ENCODE results near the gene CDH13.

CDH13 gene

DNA sequence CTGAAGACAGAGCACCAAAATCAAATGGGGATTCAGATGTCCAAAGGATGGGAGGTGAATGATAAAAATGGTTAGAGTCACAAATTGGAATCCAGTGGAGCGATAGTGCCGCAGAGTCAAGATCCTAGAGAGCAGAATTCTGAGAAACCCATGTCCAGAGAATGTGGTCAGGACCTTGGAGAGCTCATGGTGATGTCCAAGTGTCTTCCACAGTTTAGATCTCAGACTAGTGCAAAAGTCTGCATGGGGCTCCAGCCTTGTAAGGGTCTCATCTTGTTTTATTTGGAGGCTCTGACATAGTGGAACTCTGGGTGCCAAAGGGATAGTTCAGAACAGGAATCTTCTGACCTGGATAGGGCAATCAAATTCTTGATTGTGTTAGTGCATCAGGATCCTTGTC lies 935.1 kb downstream of the CDH13 start:
- no peak for DNase-seq (ENCODE audit: low read depth in 2 of 2)

DNA sequence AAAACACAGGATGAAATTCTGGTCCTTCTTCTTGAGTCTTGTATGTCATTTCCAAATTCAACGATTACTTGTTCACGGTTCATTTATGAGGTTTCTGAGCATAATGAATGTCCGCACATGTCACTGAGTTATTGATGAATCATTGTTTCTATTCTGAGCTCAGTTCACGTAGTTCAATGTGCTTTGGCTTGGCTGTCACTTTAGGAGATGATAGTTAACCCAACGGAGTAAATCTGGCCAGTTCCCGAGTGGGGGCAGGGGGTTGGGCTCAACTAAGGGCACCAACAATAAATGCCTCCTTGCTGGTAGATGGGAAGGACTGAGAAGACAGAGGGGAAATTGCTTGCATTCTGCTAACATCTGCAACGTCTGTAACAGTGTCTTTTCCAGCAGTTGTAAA lies 941.6 kb downstream of the CDH13 start:
- no peak for DNase-seq (ENCODE audit: low read depth in 2 of 2)

DNA sequence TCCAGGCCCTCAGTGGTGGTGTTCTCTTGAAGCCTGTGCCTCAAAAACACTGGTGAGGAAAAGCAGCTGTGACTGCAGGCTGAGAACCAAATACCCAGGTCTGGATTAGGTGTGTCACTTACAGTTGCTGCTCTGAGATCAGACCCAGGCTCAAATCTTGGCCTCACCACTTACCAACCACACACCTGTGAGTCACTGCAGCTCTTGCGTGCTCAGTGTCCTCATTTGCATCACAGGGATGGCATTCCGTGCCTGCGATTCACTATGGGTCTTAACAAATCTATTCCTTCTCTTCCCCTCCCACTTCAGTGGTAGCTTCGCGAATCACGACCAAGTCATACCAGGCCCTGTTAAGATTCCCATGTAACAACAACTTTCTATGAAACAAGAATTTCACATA lies 947.6 kb downstream of the CDH13 start:
- no peak for DNase-seq (ENCODE audit: low read depth in 2 of 2)

DNA sequence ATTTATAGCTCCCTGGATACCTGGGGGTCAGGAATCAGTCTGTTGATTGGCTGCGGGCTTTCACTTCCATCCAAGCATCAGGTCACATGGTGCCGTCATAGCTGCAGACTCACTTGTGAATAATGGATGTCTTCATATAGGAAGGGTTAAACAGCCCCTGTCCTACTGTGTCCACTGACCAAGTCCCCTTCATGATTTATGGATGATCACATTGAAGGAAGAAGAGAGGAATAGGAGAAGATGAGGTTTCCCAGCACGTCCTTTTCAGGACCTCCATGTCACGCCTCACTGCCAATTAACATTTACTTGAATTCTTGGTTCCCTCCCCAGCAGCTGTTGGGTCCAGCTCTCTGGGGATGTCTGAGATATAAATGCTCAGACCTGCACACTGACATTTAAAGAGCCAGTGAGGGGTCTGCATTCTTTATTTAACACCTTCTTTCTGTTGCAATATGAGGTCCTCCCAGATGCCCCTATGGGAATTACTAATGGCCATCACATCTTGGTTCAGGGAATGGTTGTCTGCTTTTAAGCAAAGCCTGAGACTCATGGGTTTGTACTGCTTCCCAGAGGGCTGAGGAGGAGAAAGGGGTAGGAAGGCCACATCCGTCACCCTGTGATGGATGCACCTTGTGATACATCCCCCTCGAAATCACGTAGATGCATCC lies 950.4 kb downstream of the CDH13 start:
- no peak for DNase-seq (ENCODE audit: low read depth in 2 of 2)

DNA sequence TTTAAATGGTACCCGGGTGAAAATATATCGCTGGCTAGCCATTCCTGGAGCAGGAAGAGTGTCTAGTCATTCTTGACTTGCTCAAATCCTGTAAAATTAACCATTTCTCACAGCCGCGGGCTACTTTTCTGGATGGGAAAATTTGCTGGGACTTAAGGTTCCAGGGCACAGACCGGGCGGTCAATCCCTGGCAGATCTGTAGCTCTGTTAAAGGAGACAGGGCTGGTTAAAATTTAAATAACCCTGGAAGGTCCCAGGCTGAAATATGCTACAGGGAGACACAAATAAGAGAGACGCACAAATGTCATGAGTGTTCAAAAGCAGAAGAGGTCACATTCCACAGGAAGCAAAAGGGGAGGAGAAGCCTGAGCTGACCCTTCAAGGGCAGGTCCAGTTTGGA lies 951.4 kb downstream of the CDH13 start:
- no peak for DNase-seq (ENCODE audit: low read depth in 2 of 2)

DNA sequence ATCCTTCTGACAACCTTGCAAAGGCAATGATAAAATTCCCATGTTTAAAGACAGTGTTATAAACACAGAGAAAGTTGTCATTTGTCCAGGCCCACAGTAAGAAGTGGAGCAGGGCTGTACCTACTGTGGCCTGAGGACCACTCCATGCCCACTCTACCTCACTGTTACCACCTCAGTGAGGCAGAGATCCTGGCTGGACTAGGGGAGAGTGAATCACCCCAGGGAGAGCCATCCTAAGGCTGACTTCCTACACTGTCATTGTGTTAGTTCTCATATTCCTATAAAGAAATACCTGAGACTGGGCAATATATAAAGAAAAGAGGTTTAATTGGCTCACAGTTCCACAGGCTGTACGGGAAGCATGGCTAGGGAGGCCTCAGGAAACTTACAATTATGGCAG lies 952.3 kb downstream of the CDH13 start:
- DNase-seq (ENCODE audit: low read depth in 2 of 2), result no peak

DNA sequence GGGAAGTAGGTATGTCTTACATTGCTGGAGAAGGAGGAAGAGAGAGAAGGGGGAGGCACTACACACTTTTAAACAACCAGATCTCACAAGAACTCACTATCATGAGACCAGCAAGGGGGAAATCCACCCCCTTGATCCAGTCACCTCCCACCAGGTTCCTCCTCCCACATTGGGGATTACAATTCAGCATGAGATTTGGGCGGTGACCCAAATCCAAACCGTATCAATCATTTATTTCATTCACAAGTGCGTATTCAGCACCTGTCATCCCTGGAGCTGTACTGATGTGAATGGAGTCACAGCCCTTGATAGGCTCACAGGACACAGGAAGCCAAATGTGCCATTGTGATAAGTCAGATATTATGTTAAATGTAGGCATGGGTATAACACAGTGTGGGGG lies 952.7 kb downstream of the CDH13 start:
- no peak for DNase-seq (ENCODE audit: low read depth in 2 of 2)

DNA sequence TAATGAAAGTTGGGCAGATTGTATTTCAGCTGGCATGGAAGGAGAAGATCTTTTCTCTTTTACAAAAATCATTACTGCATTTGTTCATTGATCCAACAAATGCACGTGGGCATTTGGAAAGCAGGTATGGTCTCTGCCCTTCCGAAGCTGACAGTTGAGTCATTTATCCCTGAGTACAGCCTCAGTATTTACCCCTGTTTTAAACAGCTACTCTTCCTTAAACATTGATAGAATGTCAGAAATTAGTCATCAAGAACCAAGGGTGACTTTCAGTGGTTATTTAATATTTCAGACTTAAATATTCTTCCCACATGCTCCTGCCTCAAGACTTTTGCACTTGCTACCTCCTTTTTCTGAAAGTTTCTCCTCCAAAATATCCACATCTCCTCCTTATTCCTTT lies 954.3 kb downstream of the CDH13 start:
- DNase-seq (ENCODE audit: low read depth in 2 of 2), result no peak

DNA sequence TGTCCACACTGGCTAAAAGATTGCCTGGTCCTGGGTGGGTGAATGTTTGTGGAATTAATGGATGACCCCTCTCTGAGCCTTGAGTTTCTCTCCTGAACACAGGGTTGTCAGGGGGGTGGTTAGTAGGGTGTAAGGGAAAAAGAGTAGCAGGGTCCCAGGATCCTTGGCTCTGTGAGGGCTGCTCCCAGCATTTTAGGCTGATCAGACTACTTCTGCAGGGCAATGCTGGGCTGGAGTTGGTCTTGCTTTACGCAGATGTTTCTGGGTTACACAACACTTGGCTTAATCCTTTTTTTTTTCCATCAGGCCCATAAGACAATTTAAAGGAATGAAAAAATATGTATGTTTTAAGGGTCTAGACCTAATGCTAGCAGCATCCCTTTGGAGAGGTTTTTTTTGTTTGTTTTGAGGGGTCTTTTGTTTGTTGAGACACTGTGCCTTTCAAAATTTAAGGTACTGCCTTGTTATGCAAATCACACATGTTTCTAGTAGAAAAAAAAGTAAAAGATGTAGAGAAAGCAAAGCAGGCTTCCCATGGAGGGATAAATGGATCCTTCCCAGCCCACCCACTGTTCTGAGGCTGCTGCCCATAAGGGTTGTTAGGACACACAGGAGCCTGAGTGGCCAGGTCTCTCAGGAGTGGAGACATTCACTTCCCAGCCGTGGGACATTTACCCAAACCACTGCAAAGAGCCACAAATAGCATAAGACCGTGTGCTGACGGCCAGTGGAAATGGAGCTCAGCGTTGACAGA lies 955.4 kb downstream of the CDH13 start:
- no peak for DNase-seq (ENCODE audit: low read depth in 2 of 2)

DNA sequence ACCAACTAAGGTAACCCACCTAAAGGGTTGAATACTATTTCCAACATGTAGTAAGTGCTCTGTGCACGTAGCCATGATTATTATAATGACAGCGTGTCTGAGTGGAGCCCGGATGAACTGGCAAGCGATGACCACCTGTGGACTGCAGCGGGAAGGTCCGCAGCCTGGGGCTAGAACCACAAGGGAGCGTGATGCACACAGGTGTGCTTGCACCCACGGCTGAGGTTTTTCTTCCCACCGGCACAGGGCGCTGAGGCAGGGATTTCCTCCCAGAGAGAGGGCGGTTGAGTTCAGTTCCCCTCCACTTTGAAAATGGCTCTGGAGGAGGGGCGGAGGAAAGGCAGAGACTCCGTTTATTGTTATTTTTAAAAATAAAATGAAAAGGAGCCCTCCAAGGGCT lies 959.3 kb downstream of the CDH13 start:
- no peak for DNase-seq (ENCODE audit: low read depth in 2 of 2)

DNA sequence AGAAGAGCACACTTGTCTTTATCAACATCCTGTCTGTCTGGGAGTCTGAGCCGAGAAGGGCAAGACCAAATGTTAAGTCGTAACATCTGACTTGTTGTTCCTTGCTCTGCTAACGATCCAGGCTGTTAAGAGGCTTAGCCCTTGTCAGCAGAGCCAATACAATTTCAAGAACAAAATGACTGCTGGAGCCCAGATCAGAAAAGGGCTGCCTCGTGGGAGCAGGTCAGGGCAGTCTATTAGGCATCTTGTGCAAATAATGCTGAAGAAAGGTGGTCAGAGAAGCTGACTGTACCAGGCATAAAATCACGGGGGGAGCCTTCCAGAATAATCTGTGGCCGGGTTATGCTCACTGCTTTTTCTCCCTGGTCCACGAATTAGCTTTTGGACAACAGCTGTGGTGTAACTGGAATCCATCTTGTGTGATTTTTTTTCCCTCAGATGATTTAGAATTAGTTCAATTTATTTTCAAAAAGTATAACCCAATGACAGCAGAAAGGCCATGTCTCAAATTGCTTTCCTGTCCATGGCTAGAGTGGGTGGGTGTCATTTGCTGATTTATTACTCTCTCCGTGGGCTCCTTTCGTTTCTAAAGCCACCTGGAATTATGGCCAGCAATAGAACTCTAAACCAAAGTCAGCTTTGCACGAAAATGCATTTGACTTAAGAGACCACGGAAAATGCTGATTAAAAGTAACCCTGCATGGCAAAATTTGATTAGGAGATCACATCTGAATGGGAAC lies 959.9 kb downstream of the CDH13 start:
- no peak for DNase-seq (ENCODE audit: low read depth in 2 of 2)

DNA sequence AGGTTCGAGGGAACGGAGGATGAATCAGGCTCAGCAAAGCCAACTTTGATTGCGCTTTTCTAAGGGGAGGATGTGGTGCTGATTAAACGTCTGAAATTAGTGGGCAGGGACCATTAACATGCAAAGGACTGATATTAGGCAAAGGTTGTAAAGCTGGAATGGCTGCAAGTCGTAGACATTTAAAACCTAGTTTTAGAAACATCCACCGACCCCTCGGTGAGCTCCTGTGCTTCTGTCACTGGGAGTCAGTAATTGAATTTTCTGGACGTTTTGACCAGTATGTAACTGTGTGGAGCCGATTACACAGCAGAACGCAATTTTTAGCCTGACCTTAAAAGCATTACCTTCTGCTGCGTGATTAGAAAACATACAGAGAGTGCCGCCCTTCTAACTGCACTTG lies 960.4 kb downstream of the CDH13 start:
- no peak for DNase-seq (ENCODE audit: low read depth in 2 of 2)

DNA sequence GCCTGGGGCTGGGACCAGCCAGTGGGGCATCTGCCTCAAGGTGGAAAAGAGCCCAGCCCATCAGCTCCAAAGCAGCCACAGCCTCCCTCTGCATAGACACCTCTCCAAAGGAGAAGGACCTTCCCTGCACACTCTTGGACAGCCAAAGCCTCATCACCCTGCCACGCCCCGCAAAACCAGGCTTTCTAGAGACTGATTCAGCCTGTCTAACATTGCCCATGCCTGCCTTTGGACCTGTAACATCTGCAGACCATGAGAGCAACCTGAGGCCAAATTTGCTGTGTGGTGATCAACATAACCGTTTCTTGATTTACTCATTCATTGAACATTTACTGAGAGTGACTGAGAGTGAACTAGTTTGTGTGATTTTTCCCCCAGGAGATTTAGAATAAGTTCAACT lies 961.3 kb downstream of the CDH13 start:
- no peak for DNase-seq (ENCODE audit: low read depth in 2 of 2)

DNA sequence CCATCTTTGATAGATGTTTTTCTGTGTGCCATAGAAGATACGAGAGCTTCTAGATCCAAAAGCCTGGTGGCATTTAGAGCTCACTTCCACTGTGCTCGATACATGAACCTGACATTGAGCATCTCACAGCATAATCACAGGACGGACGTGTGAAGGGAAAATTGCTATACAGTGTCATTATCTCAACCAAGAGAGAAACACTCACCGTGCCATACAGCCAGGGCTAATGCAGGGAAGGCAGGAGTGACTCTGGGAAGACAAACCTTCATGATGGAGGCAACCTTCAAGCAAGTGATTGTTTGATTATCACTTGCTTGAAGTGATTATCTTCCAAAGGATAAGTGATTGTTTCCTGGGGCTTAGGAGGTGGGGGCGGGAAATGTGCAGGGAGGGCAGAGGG lies 962.8 kb downstream of the CDH13 start:
- no peak for DNase-seq (ENCODE audit: low read depth in 2 of 2)

DNA sequence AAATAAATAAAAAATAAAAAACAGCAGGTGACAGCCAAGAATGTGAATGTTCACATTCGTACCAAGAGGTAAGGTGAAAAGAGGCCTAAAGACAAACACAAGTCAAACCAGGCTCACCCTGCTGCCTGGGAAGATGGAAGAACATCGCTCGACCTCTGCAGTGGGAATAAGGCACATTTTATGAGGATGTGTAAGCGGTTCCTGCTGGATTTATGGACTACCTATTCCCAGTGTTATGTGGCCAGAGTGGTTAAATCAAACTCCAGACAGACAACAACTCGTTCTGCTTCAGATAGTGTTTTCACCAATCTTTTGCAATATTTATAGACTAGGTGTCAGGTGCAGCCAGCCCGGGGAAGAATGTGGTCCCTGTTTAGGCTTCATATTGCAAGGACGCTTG lies 966.0 kb downstream of the CDH13 start:
- DNase-seq (ENCODE audit: low read depth in 2 of 2), result no peak

DNA sequence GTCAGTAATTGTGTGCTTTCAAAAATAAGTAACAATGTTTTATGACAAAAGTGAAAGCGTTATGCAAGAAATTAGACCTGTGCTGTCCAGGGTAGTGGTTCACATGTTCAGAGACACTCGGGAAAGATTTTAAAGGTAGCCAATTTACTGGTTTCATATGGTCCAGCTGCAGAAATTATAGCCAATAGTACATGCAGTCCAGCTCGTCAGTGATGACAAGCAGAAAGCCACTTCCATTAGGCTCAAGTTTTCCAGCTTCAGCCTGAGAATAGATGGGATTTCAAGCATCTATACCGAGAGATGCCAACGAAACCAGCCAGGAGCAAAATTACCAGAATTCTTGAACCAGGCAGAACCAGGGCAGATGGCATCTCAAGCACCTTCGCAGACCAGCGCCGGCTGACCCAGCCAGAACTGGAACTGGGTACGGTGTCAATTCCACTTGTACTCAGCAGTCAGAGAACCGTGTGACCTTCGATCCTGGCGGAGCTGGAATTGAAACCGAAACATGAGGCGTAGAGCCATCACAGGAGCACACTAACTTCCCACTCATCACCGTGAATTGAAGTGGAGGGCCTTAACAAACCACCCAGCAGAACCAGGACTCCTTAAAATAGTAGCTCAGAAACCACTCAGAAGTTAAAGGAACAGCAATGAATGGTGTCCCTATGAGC lies 973.2 kb downstream of the CDH13 start:
- no peak for DNase-seq (ENCODE audit: low read depth in 2 of 2)

DNA sequence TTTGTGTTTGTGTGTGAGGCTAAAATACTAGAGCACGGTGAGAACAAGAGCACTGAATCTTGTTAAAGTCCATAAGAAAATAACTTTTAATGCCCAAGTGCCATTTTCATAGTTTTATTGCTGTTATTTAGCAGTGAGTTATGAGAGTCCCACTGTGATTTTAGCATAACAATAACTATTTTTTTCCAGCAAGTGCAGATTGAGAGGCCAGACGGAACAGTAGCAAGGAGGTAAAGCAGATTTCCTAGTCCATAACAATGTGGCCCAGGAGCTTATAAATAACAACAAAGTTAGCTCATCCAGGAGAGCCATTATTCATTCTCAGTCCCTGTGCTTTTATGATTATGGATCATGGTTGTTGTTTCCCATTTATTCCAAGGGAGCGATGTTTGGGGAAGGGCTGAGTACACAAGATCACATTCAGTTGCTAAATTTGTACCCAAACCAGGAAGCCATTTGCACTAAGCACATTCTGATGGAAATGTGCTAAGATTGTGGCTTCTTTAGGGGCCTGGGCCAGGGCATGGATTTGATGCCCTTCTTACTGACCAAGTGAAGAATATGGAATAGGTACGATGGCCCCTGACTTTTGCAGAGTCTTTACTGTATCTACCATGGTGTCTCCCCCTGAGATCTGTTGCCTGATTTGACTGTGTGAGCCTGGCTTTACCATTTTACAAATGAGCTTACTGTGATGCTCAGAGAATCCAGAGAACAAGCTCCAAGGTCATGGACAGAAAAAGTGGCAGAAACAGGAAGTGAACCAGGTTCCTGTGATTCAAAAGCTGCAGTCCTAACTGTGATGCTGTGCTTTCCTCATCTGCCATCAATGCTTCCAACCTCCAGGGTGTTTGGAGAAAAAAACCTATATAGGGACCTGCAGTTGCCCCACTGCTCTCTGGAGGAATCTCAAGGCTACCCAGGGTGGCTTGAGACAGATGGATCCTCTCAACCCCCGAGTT lies 976.3 kb downstream of the CDH13 start:
- DNase-seq (ENCODE audit: low read depth in 2 of 2), result no peak

DNA sequence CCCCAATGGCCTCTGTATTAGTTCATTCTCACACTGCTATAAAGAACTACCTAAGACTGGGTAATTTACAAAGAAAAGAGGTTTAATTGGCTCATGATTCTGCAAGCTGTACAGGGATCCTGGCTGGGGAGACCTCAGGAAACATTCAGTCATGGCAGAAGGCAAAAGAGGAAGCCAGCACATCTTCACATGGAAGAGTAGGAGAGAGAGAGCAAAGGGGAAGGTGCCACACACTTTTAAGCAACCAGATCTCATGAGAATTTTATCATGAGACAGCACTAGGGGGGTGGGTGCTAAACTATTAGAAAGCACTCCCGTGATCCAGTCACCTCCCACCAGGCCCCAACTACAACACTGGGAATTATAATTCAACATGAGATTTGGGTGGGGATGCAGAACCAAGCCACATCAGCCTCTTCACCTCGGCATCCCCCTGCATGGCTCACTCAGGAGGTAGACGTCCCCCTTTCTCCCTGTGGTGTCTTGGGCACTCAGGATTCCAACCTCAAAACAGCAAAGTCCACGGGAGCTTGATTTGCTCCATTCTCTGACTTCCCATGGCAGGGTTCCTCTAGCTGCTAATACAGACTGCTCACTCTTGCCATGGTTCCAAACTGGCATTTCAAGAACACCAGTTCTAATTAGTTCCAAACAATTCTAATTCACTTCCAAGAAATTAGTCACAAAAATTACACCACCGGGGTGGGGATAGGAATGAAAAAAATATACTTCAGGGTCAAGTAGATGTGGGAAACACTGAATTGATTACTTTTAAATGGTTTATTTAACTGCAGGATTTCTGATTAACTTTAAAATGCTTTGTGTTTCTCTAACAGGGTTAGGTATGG lies 977.2 kb downstream of the CDH13 start:
- no peak for DNase-seq (ENCODE audit: low read depth in 2 of 2)

DNA sequence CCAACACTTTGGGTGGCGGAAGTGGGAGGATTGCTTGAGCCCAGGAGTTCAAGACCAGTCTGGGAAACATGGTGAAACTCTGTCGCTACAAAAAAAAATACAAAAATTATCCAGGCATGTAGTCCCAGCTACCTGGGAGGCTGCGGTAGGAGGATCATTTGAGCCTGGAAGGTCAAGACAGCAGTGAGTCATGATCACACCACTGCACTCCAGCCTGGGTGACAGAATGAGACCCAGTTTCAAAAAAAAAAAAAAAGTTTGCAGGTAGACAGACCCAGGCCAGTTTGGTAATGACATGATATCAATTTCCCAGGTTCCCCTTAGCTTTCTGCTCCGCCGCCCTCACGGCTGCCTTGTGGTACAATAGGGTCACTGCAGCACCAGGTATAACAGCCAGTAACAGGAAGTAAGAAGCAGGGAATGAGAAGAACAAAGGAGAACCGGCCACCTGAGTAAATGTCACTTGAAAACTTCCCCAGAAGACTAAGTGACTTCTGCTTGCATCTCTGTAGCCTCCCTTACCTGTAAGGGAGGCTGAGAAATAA lies 979.8 kb downstream of the CDH13 start:
- no peak for DNase-seq (ENCODE audit: low read depth in 2 of 2)

DNA sequence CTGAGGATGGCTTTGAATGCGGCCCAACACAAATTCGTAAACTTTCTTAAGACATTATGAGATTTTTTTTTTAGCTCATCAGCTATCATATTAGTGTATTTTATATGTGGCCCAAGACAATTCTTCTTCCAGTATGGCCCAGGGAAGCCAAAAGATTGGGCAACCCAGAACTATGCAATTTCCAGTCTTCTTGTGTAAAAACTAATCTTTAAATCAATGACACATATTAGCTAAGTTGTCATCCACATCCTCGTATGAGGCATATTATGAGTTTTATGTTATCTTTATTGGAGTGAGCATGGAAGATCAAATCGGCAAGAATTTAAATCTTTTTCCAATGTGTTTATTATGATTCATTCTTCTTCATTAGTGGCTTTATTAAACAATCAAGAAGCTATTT lies 982.4 kb downstream of the CDH13 start:
- no peak for DNase-seq (ENCODE audit: low read depth in 2 of 2)
